A549 (cell line): ENCODE measurements around the gene ACSL4. TPM values are rescaled to one million over a fixed set of nuclear protein-coding genes. Genes with fewer than 3 reads are reported as not detected.
"Not testable (repeated sequence)": the region's sequence is repeated elsewhere in the genome, so short reads cannot be mapped to it uniquely, and the experiment has no call there.

Source experiments
- ATAC-seq, 2 experiments: fragments of 200-7000 bp in 1 of 2; fragments of >200 bp in 1 of 2; cut with Nextera tagmentation in 1 of 2; cut with Tn5 transposase in 1 of 2; 3 replicates each; pipeline versions ENCODE4 v1.8.0 to v1.9.1; 2018 to 2020; ENCODE audit warnings: mild to moderate bottlenecking in 1 of 2, moderate library complexity in 1 of 2
- CTCF ChIA-PET: fragments of 300-600 bp; sonication (Branson Sonifier 250); formaldehyde crosslinking; extraction: SDS; loops from one replicate; lab custom pipeline; 2021; ENCODE audit warnings: antibody characterized with exemption, inconsistent platforms; lab: Yijun Ruan, JAX
- POLR2A ChIA-PET: fragments of 350-600 bp; formaldehyde crosslinking; extraction: SDS; loops from one replicate; lab custom pipeline; 2021; ENCODE audit warnings: antibody characterized with exemption, inconsistent platforms; lab: Yijun Ruan, JAX
- DNase-seq, 2 experiments: peaks; one replicate each; pipeline versions ENCODE4 v3.0.0 to v3.0.0-alpha.2; 2011 to 2016; ENCODE audit warnings: low read depth in 1 of 2, low spot score in 1 of 2
- FAIRE-seq: peaks from 2 replicates; lab custom pipeline; 2011; peaks lifted over from hg19 to GRCh38; lab: Jason Lieb, UNC
- H3K27ac ChIP-seq, 2 experiments: fragments of >200 bp; sonication (Bioruptor Twin); formaldehyde crosslinking; 3 replicates each; pipeline ENCODE4 v1.5.1; 2016 to 2017
- H3K4me1 ChIP-seq: fragments of >200 bp; sonication (Bioruptor Twin); formaldehyde crosslinking; 3 replicates; pipeline ENCODE4 v1.6.1; 2016
- H3K4me2 ChIP-seq: fragments of >200 bp; sonication (Bioruptor Twin); formaldehyde crosslinking; 3 replicates; pipeline ENCODE4 v1.6.1; 2016
- H3K4me3 ChIP-seq: fragments of >200 bp; sonication (Bioruptor Twin); formaldehyde crosslinking; 3 replicates; pipeline ENCODE4 v1.5.1; 2016
- H3K9me3 ChIP-seq: fragments of >200 bp; sonication (Bioruptor Twin); formaldehyde crosslinking; 3 replicates; pipeline ENCODE4 v1.6.1; 2016
- BHLHE40 ChIP-seq: IDR thresholded peaks from 2 replicates; pipeline ENCODE4 v1.6.1; 2012; ENCODE audit warnings: low read depth, low read length, inconsistent platforms
- CBX2 ChIP-seq: fragments of 200-600 bp; sonication (generic); IDR thresholded peaks from 2 replicates; pipeline ENCODE4 v1.6.1; 2016; ENCODE audit warnings: low read depth, mild to moderate bottlenecking, borderline replicate concordance
- CEBPB ChIP-seq, 2 experiments: fragments of >200 bp in 1 of 2; sonication (Bioruptor Twin) in 1 of 2; formaldehyde crosslinking in 1 of 2; IDR thresholded peaks; 2 replicates each; pipeline ENCODE4 v1.6.1; 2012 to 2016
- CHD2 ChIP-seq: fragments of 150-350 bp; IDR thresholded peaks from 2 replicates; pipeline ENCODE4 v1.6.1; 2014; ENCODE audit warnings: low read length; ENCODE audit not compliant: partially characterized antibody
- CHD4 ChIP-seq: fragments of 200-600 bp; sonication (generic); IDR thresholded peaks from 2 replicates; pipeline ENCODE4 v1.6.1; 2016; ENCODE audit warnings: antibody characterized with exemption, mild to moderate bottlenecking, borderline replicate concordance
- ELK1 ChIP-seq: fragments of 150-350 bp; IDR thresholded peaks from 2 replicates; pipeline ENCODE4 v1.6.1; 2014; ENCODE audit warnings: low read depth, mild to moderate bottlenecking, low read length
- ESRRA ChIP-seq: fragments of 150-350 bp; IDR thresholded peaks from 2 replicates; pipeline ENCODE4 v1.6.1; 2014; ENCODE audit warnings: mild to moderate bottlenecking, low read length, borderline replicate concordance
- FOSL2 ChIP-seq, 2 experiments: fragments of 450-650 bp in 1 of 2; fragments of >200 bp in 1 of 2; sonication (Bioruptor Twin) in 1 of 2; formaldehyde crosslinking; IDR thresholded peaks; 2 replicates each; pipeline versions ENCODE4 v1.5.0 to v1.6.1; 2016 to 2020; ENCODE audit warnings: mild to moderate bottlenecking in 1 of 2, moderate library complexity in 1 of 2
- HDAC2 ChIP-seq: fragments of 200-600 bp; sonication (generic); IDR thresholded peaks from 2 replicates; pipeline ENCODE4 v1.6.1; 2016
- HEYL ChIP-seq: fragments of 250-450 bp; sonication (Bioruptor Pico); IDR thresholded peaks from 2 replicates; pipeline ENCODE4 v1.8.0; 2021; ENCODE audit warnings: mild to moderate bottlenecking, moderate library complexity
- HOXB13 ChIP-seq: fragments of 250-450 bp; sonication (Bioruptor Pico); IDR thresholded peaks from 2 replicates; pipeline ENCODE4 v1.5.0; 2020; ENCODE audit warnings: low read depth, mild to moderate bottlenecking, moderate library complexity
- JUN ChIP-seq, 2 experiments: fragments of >200 bp; sonication (Bioruptor Twin); formaldehyde crosslinking; IDR thresholded peaks; 2 replicates in 1 of 2; 3 replicates in 1 of 2; pipeline ENCODE4 v1.6.1; 2016 to 2017
- KDM1A ChIP-seq: fragments of 200-600 bp; sonication (generic); IDR thresholded peaks from 2 replicates; pipeline ENCODE4 v1.6.1; 2016; ENCODE audit warnings: low read depth, mild to moderate bottlenecking
- KDM5A ChIP-seq: fragments of 200-600 bp; sonication (generic); IDR thresholded peaks from 2 replicates; pipeline ENCODE4 v1.6.1; 2016; ENCODE audit warnings: antibody characterized with exemption, mild to moderate bottlenecking
- MYC ChIP-seq: IDR thresholded peaks from 2 replicates; pipeline ENCODE4 v1.6.1; 2012; ENCODE audit warnings: mild to moderate bottlenecking, inconsistent platforms, low read length, improper control_type of control experiment, borderline replicate concordance
- POLR2AphosphoS2 ChIP-seq: conservative IDR thresholded peaks from 2 replicates; pipeline ENCODE4 v1.6.1; 2012; ENCODE audit warnings: low read length, improper control_type of control experiment, inconsistent platforms
- RARB ChIP-seq: fragments of 250-450 bp; sonication (Bioruptor Pico); IDR thresholded peaks from 2 replicates; pipeline ENCODE4 v1.8.0; 2021; ENCODE audit warnings: mild to moderate bottlenecking, moderate library complexity
- RFX5 ChIP-seq: fragments of 450-650 bp; IDR thresholded peaks from 2 replicates; pipeline ENCODE4 v1.7.1; 2014; ENCODE audit warnings: antibody characterized with exemption, mild to moderate bottlenecking, moderate library complexity
- SREBF2 ChIP-seq: fragments of 450-650 bp; IDR thresholded peaks from 2 replicates; pipeline ENCODE4 v1.6.1; 2014; ENCODE audit warnings: mild to moderate bottlenecking, moderate library complexity
- TFCP2L1 ChIP-seq: fragments of 250-450 bp; sonication (Bioruptor Pico); IDR thresholded peaks from 2 replicates; pipeline ENCODE4 v1.5.0; 2021; ENCODE audit warnings: mild to moderate bottlenecking
- TP53 ChIP-seq: fragments of 250-450 bp; sonication (Bioruptor Pico); IDR thresholded peaks from 2 replicates; pipeline ENCODE4 v1.5.0; 2021; ENCODE audit warnings: mild to moderate bottlenecking, moderate library complexity
- USF2 ChIP-seq: fragments of 450-650 bp; IDR thresholded peaks from 2 replicates; pipeline ENCODE4 v1.6.1; 2014; ENCODE audit warnings: antibody characterized with exemption
- ZC3H11A ChIP-seq: fragments of 450-650 bp; IDR thresholded peaks from 2 replicates; pipeline ENCODE4 v1.6.1; 2014; ENCODE audit warnings: antibody characterized with exemption, mild to moderate bottlenecking
- WGBS: methylation state at CpG from one replicate; pipeline ENCODE4 v1.1.6; 2017; ENCODE audit errors: missing lambda C conversion rate; 5-methylcytosine and 5-hydroxymethylcytosine counted together
- polyA plus RNA-seq, 4 experiments: library from polyadenylated mRNA; depleted of rRNA in 3 of 4; stranded (reverse); fragments of >200 nt; fragmentation: RNase III in 1 of 4; extraction: RNeasy Plus Mini Kit Qiagen cat#74134 plus additional on column Dnase treatment in 1 of 4; gene quantifications; 2 replicates in 3 of 4; 3 replicates in 1 of 4; pipeline ENCODE4 v1.2.3, GENCODE V29; 2011 to 2017
- TF ChIP-seq, protein P1 (sequence below): fragments of 250-450 bp; sonication (Bioruptor Pico); IDR thresholded peaks from 2 replicates; pipeline ENCODE4 v1.5.0; 2021; ENCODE audit warnings: mild to moderate bottlenecking, moderate library complexity, borderline replicate concordance
- TF ChIP-seq, protein P2 (sequence below): IDR thresholded peaks from 2 replicates; pipeline ENCODE4 v1.6.1; 2012
- TF ChIP-seq, protein P3 (sequence below): IDR thresholded peaks from 2 replicates; pipeline ENCODE4 v1.6.1; 2012; ENCODE audit warnings: low read depth, borderline replicate concordance
- TF ChIP-seq, protein P4 (sequence below): fragments of >200 bp; sonication (Bioruptor Twin); formaldehyde crosslinking; IDR thresholded peaks from 2 replicates; pipeline ENCODE4 v1.6.1; 2016

The ACSL4 gene
- polyA plus RNA-seq, 2 of the 4 experiments (the other 2 are of a cell fraction), result 31.6 to 36.8 TPM

- TF ChIP-seq, protein P1, sequence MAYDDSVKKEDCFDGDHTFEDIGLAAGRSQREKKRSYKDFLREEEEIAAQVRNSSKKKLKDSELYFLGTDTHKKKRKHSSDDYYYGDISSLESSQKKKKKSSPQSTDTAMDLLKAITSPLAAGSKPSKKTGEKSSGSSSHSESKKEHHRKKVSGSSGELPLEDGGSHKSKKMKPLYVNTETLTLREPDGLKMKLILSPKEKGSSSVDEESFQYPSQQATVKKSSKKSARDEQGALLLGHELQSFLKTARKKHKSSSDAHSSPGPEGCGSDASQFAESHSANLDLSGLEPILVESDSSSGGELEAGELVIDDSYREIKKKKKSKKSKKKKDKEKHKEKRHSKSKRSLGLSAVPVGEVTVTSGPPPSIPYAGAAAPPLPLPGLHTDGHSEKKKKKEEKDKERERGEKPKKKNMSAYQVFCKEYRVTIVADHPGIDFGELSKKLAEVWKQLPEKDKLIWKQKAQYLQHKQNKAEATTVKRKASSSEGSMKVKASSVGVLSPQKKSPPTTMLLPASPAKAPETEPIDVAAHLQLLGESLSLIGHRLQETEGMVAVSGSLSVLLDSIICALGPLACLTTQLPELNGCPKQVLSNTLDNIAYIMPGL, result no peak
- TF ChIP-seq, protein P2, sequence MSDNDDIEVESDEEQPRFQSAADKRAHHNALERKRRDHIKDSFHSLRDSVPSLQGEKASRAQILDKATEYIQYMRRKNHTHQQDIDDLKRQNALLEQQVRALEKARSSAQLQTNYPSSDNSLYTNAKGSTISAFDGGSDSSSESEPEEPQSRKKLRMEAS, result no peak
- TF ChIP-seq FOSL2 (IDR thresholded peaks at IDR 0.05) (no peak), FOSL2 (CRISPR knock-in tag; IDR thresholded peaks at IDR 0.05) (no peak), CHD2 (no peak), MYC (no peak)
Observed at GRCh38 chrX:109681475-109682081, 51.5 kb downstream of the ACSL4 start (continued).

DNA sequence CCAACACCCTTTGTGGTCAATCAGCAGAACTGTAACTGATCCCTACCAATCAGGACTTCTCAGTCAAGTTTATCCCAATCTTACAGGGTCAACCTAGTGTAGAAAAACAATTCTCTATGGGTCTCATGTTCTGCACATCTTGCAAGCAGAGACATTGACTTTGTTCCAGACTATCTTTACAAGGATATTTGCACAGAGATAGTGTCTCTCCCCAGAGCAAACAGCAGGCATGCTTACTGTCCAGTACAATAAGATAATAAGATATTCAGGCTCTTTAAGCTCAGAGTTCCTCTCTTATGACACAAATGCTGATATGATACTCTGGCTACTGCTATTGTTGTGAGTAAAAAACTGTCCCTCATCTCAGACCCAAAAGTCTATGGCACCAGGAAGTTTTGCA lies 53.2 kb downstream of the ACSL4 start:
- no peak overlapping the region for H3K4me3 ChIP-seq
- ATAC-seq (no peak), DNase-seq (no peak), FAIRE-seq (peak; percentile 7)
- no peaks in the 10 kb centered on the region for H3K9me3 ChIP-seq
- H3K27ac ChIP-seq, result no peak overlapping the region
- ChIA-PET CTCF (interaction anchor here (1.5 to 1.8 kb wide), 3 partner anchors 177 to 209 kb away, joined by 3 to 4 read pairs (median 3); no protein-coding TSS in a partner anchor), POLR2A (no interaction called here)
- TF ChIP-seq, protein P3, sequence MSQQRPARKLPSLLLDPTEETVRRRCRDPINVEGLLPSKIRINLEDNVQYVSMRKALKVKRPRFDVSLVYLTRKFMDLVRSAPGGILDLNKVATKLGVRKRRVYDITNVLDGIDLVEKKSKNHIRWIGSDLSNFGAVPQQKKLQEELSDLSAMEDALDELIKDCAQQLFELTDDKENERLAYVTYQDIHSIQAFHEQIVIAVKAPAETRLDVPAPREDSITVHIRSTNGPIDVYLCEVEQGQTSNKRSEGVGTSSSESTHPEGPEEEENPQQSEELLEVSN, result no peak
- TF ChIP-seq TFCP2L1, result no peak
- no peak for TF ChIP-seq HEYL (CRISPR knock-in tag)
- TF ChIP-seq RARB (CRISPR knock-in tag), result no peak
- TF ChIP-seq JUN (IDR thresholded peaks at IDR 0.05), result no peak
- no peak for TF ChIP-seq CEBPB (IDR thresholded peaks at IDR 0.05)
- TF ChIP-seq ELK1, result no peak
- TF ChIP-seq CHD4, result no peak
- no peak for TF ChIP-seq MYC
- no peak for TF ChIP-seq BHLHE40
- TF ChIP-seq CBX2, result no peak
- no peak for TF ChIP-seq HOXB13
- TF ChIP-seq TP53, result no peak
- TF ChIP-seq, protein P4, sequence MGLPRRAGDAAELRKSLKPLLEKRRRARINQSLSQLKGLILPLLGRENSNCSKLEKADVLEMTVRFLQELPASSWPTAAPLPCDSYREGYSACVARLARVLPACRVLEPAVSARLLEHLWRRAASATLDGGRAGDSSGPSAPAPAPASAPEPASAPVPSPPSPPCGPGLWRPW, result no peak
- TF ChIP-seq KDM1A, result no peak
- no peak for TF ChIP-seq HDAC2
- TF ChIP-seq ESRRA, result no peak
- no peak for TF ChIP-seq RFX5
- H3K4me1 ChIP-seq, result no peaks in the 10 kb centered on the region
- no peak overlapping the region for H3K4me2 ChIP-seq

- no peak overlapping the region for H3K4me2 ChIP-seq
- DNase-seq (no peak), ATAC-seq (no peak), FAIRE-seq (peak; percentile 23)
- no peaks in the 10 kb centered on the region for H3K4me1 ChIP-seq
- CTCF ChIA-PET, result no interaction called here
- TF ChIP-seq JUN (IDR thresholded peaks at IDR 0.05), result no peak
- no peak for TF ChIP-seq POLR2AphosphoS2
- no peak for TF ChIP-seq USF2
- no peak for TF ChIP-seq SREBF2
- TF ChIP-seq ZC3H11A, result no peak
- TF ChIP-seq KDM5A, result no peak
- POLR2A ChIA-PET, result no interaction called here
- H3K27ac ChIP-seq, result no peak overlapping the region
- no peak overlapping the region for H3K4me3 ChIP-seq
- H3K9me3 ChIP-seq, result no peaks in the 10 kb centered on the region
Observed at GRCh38 chrX:109672239-109672638, 60.8 kb downstream of the ACSL4 start.

GRCh38 chrX:109671170-109671569 lies 61.9 kb downstream of the ACSL4 start:
- CTCF ChIA-PET, ATAC-seq, H3K4me2 ChIP-seq, H3K9me3 ChIP-seq, DNase-seq, H3K4me3 ChIP-seq, H3K27ac ChIP-seq, H3K4me1 ChIP-seq, FAIRE-seq, POLR2A ChIA-PET: not testable (repeated sequence)
- 99% methylated on average over 16 of the region's 29 CpGs for WGBS
